ENCODE data around the gene DDI1.

The DDI1 gene

DNA sequence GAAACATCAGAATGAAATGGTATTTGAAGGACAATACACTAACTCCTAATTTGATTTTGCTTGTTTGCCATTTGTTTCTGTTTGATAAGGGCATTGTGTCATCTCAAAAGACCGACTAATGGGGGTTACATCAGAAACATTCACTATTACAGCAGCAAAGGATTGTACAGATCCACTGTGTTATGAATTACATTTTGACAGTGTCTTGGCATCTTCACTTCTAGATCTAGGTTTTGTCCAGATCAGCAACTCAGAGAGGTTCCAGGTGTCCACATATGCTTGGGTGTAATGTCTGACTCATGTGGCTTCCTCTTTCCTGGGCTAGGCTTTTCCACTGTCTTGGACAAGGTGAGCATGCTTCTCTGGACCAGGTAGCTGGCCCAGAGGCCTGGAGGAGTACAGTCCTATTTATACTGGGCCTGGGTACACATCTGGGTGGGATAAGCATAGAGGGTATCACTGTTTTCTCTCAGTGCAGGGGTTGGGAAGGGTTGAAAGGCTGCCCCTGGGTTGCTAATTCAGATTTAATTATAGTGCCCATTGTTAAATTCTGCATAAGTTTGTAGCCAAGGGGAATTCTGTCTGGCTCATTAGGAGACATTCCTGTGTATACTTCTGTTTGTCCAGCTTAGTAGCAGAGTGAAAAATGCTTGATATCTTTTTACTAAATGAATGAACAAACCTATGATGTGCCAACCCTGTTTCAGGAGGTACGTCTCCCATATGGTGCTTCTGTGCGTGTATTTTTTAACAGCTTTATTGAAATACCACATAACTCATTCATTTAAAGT is 23.8 kb downstream of the DDI1 start:
- in situ Hi-C loops (cut with HindIII; ENCODE audit: low pct_ligation_motif_present, low sequenced_read_pairs), result no loop called here
- no peak overlapping the region for H3K27ac ChIP-seq
- TF ChIP-seq, protein P1, sequence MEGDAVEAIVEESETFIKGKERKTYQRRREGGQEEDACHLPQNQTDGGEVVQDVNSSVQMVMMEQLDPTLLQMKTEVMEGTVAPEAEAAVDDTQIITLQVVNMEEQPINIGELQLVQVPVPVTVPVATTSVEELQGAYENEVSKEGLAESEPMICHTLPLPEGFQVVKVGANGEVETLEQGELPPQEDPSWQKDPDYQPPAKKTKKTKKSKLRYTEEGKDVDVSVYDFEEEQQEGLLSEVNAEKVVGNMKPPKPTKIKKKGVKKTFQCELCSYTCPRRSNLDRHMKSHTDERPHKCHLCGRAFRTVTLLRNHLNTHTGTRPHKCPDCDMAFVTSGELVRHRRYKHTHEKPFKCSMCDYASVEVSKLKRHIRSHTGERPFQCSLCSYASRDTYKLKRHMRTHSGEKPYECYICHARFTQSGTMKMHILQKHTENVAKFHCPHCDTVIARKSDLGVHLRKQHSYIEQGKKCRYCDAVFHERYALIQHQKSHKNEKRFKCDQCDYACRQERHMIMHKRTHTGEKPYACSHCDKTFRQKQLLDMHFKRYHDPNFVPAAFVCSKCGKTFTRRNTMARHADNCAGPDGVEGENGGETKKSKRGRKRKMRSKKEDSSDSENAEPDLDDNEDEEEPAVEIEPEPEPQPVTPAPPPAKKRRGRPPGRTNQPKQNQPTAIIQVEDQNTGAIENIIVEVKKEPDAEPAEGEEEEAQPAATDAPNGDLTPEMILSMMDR (IDR thresholded peaks at IDR 0.05; ENCODE audit: low read depth, low read length, missing control alignments), result no peak
- H3K27me3 ChIP-seq (replicated peaks), result no peaks in the 10 kb centered on the region
- H3K36me3 ChIP-seq (replicated peaks), result no peaks in the 10 kb centered on the region
- H3K4me3 ChIP-seq (ENCODE audit: low read depth, low read length), result no peak overlapping the region
- no peak for DNase-seq

DNA sequence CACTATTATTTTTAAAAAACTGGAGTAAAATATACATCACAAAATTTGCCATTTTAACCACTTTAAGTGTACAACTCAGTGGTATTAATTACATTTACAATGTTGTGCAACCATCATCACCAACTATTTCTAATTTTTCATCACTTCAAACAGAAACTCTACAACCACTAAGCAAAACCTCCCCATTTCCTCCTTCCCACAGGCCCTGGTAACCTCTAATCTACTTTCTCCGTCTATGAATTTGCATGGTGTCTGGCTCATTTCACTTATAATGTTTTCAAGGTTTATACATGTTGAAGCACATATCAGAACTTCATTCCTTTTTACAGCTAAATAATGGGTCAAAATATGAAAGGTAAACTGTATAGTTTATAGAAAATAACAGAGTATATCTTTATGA is 24.4 kb downstream of the DDI1 start:
- DNase-seq, result no peak
- H3K4me3 ChIP-seq (ENCODE audit: low read depth, low read length), result no peak overlapping the region
- no peak overlapping the region for H3K27ac ChIP-seq
- no peaks in the 10 kb centered on the region for H3K27me3 ChIP-seq (replicated peaks)
- TF ChIP-seq, protein P1 (IDR thresholded peaks at IDR 0.05; ENCODE audit: low read depth, low read length, missing control alignments), result no peak
- no peaks in the 10 kb centered on the region for H3K36me3 ChIP-seq (replicated peaks)
- in situ Hi-C loops (cut with HindIII; ENCODE audit: low pct_ligation_motif_present, low sequenced_read_pairs), result no loop called here

DNA sequence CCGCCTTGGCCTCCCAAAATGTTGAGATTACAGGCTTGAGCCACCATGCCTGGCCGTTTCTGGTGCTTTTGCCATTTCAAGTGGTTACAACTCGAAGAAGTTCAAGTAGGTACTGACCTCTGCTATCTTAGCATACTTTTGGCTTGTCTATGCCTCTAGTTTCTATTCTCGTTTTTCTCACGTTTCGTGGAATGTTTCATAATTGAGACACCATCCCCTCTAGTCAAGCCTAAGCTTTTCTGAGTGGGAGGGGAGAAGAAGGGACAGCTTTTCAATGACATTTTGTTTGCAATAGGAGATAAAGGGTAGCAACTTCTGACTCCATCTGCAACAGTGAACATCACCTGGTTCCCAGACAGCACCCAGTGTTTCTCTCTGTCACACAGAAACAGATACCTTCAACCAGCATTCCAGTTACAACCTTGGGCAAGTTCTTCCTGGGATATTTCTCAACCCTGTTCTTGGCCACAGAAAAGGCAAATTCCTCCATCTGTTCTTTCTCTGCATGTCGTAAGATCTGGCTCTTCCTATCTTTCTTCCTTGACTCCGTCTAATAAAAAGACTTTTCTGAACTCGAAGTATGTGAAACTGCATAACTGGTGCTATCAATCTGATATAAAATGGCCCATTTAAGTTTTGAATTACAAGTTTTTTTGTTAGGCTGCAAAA is 25.5 kb downstream of the DDI1 start:
- H3K27ac ChIP-seq, result no peak overlapping the region
- no peaks in the 10 kb centered on the region for H3K27me3 ChIP-seq (replicated peaks)
- H3K4me3 ChIP-seq (ENCODE audit: low read depth, low read length), result no peak overlapping the region
- in situ Hi-C loops (cut with HindIII; ENCODE audit: low pct_ligation_motif_present, low sequenced_read_pairs), result no loop called here
- DNase-seq, result no peak
- TF ChIP-seq, protein P1 (IDR thresholded peaks at IDR 0.05; ENCODE audit: low read depth, low read length, missing control alignments), result no peak
- no peaks in the 10 kb centered on the region for H3K36me3 ChIP-seq (replicated peaks)

DNA sequence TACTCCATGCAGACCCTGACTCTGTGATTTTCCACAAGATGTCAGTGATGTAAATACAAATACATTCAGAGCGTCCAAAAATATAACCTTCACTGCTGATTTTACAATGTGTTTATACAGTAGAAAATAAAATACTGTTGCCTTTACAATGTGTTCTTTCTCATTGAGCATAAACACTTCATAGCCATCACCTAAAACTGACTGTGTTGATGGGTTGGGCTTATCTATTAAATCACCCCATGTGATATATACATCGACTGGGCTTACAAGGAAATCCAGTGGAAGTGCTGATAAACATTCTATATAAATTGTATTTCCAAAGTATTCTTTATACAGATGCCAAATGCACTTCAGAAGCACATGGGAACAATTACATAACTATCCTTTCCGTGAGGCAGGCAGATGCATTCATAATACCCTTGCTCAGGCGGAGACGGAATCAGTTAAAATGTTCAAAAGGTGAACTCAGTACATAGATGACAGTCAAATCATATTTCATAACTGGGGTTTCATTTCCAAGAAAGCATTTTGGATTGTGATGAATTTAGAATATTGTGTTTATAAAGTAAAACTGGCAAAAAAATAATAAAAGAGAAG is 27.7 kb downstream of the DDI1 start:
- no peak for DNase-seq
- Histone ChIP-seq H3K36me3 (replicated peaks) (no peaks in the 10 kb centered on the region), H3K27me3 (replicated peaks) (no peaks in the 10 kb centered on the region), H3K4me3 (ENCODE audit: low read depth, low read length) (no peak overlapping the region), H3K27ac (no peak overlapping the region)
- TF ChIP-seq, protein P1 (IDR thresholded peaks at IDR 0.05; ENCODE audit: low read depth, low read length, missing control alignments), result no peak
- in situ Hi-C loops (cut with HindIII; ENCODE audit: low pct_ligation_motif_present, low sequenced_read_pairs), result no loop called here

DNA sequence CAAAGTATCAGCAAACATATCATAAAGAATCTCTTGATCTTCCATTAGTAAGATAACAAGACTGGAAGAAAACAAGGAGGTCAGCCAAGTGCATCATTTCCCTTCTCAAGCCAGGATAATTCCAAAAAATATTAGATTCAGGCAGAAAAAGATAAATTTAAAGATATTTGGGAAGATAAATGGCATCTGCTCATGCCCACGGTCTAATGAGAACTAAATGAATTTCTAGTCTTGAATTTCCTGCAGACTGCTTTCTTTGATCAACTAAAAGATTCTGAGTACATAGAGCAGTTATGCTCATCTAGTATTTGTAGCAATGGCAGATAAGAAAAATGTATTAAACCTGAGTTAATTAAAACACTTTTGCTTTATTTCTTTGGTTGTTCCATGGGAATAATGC is 31.1 kb downstream of the DDI1 start:
- in situ Hi-C loops (cut with HindIII; ENCODE audit: low pct_ligation_motif_present, low sequenced_read_pairs), result no loop called here

More for the DNA sequence above, 31.1 kb downstream of the DDI1 start:
- Histone ChIP-seq H3K27me3 (replicated peaks) (no peaks in the 10 kb centered on the region), H3K4me3 (ENCODE audit: low read depth, low read length) (no peak overlapping the region), H3K36me3 (replicated peaks) (no peaks in the 10 kb centered on the region), H3K27ac (no peak overlapping the region)
- DNase-seq, result no peak
- TF ChIP-seq, protein P1 (IDR thresholded peaks at IDR 0.05; ENCODE audit: low read depth, low read length, missing control alignments), result no peak

Measured in brain microvascular endothelial cell (primary cell).